NCI-H82 (cell line): Measurements from ENCODE around the gene IQCK.

Experiments
- DNase-seq: peaks from one replicate; lab custom pipeline; 2025; lab: John Stamatoyannopoulos, UW

The IQCK gene

DNA sequence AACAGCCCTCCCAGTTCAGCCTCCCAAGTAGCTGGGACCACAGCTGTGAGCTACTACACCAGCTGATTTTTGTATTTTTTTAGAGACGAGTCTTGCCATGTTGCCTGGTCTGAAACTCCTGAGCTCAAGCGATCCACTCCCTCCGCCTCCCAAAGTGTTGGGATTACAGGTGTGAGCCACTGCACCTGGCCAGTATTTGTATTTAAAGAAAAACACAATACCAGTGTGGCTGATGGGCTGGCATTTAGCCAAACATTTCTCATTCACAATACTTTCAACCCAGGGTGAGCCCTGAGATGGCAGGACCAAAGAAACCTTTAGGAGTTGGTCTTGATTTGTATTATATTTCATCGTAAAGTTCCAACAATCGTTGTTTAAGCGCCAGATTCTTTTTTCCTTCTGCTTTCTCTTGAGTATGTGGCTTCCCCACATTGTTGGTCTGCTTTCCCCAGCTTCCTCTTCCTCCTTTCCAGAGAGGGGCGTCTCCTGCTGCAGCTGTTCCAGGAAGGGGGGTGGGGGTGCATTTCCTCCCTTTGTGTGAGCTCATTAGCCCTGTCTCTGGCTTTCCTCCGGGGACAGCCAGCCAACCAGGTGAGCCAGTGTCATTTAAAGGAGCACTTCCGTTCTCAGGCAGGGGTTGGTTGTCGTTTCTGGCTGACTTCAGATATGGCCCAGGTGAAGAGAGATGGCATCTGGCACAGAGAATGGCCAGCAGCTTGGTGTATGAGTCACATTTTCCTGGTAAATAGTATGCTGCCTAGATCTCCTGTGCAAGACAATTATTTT lies 86.7 kb downstream of the IQCK start:
- DNase-seq = peak; percentile 60

DNA sequence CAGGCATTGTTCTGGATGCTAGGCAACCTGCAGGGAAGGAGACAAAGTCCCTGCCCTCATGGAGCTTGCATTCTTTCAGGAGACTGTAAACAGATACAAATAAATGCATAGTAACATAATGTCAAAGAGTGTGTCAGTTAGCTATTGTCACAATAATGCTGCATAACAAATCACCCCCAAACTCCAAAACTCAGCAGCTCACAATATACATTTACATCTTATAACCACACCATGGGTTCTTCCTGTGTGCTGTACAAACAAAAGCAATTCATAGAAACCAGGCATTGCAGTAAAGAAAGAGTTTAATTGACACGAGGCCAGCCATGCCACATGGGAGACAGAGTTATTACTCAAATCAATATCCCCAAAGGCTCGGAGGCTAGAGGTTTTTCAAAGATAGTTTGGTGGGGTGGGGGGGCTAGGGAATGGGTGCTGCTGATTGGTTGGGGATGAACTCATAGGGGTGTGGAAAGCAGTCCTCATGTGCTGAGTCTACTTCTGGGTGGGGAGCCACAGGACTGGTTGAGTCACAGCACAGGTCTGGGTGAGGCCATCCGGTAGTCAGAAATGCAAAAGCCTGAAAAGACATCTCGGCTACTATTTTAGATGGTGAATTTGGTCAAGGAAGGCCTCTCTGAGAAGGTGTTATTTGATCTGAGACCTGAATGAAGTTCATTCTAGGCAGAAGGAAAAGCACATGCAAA lies 87.5 kb downstream of the IQCK start:
- DNase-seq = no peak

DNA sequence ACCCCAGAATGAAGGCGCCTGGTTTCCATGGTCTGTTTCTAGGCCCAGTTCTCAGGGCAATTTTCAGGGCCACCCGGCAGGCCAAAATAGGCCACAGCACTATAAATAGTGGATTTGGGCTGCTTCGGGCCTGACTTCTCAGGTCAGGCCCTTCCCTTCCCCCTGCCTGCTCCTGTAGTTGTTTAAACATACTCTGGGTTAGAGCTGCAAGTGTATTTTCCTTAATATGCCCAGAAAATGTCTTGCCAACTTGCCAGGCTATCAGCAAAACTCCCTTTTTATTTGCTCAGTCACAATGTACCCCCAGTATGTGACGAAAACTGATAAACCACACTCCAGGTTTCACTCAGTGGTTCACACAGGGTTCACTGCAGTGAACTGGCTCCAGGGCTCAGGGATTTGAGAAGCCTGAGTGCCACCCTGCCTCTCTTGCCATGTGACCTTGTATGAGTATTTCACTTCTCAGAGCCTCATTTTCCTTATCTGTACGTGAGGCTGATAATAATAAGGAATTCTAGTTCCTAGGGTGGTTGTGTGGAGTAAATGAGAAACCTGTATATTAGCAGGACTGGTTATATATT lies 90.1 kb downstream of the IQCK start:
- no peak for DNase-seq

DNA sequence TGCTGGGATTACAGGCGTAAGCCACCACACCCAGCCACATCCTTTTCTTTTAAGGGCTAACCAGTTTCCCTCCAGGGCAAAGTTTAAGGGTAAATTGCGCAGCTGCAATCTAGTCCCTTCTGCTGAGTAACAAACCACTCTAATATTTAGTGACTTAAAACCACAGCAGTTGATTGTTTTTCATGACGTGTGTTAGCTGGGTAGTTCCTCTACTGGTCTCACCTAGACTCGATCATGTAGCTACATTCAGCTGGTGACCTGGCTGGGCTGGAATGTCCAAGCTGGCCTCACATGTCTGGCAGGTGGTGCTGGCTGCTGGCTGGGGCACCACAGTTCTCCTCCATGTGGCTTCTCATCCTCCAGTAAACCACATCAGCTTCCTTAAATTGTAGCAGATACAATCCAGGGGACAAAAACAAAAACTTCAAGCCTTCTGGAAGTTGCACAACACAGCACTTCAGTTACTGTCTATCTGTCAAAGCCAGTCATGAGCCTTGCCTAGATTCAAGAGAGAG lies 91.1 kb downstream of the IQCK start:
- DNase-seq = no peak

DNA sequence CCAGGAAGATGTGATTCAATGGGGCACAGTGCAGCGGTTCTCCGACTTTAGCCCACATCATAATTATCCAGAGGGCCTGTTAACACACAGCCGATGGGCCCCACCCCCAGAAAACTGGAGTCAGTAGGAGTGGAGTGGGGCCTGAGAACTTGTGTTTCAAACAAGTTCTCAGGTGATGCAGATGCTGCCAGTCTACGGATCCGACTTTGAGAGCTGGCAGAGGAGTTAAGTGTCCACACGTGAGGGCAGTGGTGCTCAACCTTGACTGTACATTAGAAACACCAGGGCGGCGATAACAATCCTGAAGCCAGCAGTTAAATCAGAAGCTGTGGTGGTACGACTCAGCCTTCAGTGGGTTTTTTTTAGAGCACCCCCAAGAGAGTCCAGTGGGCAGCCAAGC lies 91.6 kb downstream of the IQCK start:
- DNase-seq = no peak

DNA sequence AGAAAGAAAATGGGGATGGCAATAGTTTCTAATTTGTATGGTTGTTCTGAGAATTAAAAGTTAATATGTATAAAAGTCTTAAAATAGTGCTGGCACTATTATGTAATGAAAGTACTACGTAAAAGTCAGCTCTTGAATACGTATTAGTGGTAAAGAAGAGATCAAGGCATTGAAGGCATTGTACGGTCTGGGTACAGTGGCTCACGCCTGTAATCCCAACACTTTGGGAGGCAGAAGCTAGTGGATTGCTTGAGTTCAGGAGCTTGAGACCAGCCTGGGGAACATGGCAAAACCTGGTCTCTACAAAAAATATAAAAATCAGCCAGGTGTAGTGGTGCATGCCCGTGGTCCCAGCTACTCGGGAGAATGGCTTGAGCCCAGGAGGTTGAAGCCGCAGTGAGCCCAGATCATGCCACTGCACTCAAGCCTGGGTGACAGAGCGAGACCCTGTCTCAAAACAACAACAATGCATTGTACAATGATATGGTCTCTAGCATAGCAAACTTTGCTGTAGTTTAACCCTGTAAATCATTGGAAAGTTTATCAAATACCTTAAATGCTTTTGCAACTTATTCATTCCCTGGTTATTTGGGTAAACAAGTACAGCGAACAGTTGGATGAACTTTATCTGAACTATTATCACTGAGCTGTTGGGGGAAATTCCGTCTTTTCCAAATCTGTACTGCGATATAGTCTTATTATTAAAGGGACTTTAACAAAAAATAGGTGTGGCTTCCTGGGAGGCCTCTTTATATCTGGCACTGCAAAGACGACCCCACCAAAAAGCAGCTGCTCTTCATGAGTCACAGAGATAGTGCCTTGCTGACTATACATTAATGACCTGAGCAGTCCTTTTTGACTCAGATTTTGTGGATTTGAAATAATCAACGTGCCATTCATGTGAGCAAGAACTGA lies 93.0 kb downstream of the IQCK start:
- no peak for DNase-seq

DNA sequence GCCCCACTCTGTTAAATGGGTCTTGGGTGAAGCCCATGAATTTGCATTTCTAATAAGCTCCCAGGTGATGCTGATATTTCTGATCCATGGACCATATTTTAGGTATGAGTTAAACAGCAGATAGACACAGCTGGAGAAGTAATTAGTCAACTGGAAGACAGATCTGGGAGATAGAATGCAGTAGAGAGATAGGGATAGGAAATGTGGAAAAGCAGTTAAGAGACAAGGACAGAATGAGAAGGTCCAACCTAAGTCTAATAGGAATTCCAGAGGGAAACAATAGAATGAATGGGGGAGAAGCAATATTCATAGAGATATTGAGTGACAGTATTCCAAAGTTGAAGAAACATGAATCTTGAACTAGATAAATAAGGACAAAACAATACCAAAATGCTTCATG lies 94.9 kb downstream of the IQCK start:
- DNase-seq = no peak

DNA sequence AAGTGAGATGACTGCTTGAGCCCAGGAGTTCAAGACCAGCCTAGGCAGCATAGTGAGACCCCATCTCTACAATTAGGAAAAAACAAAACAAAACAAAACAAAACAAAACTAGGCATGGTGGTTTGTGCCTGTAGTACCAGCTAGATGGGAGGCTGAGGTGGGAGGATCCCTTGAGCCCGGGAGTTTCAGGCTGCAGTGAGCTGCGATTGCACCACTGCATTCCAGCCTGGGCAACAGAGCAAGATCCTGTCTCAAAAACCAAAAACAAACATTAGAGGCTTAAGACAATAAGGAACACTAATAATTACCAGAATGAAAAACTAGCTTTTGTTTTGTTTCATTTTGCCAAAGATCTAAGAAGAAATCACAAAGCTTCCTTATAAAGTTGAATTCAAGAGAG lies 97.3 kb downstream of the IQCK start:
- DNase-seq = no peak

DNA sequence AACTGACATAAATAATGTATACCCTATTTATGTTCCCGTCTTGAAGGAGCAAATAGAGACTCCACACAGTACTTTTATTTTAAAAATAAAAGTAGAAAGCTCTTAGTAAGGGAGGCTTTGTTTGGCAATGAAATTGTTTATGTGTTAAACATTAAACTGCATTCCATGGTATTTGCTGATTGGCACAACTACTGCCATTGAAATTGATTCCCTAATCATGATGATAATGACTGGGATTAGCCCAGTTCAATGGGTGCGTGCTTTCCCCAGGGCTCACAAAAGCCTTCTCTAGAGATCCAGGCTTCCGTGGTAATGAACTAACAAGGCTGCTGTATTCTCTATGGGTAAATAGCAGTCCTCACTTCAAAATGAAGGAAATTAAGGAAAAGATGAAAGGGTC lies 99.1 kb downstream of the IQCK start:
- DNase-seq = no peak

DNA sequence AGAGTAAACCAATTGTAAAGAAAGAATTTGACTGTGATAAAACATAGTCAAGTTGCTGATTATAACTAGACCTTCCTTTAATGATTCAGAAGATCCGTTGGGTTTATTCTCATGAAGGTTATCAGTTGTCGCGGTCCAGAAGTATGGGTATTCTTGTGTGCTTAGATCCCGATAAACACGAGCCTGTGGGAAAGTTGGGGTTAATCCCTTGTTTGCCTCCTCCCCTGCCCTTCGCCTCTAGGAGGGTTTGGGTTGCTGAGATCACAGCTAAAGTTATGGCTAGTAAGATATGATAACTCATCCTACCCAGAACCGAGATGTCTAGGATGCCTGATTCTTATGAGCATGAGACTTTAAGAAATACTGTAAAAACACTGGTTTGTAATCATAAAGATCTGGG lies 99.8 kb downstream of the IQCK start:
- no peak for DNase-seq

DNA sequence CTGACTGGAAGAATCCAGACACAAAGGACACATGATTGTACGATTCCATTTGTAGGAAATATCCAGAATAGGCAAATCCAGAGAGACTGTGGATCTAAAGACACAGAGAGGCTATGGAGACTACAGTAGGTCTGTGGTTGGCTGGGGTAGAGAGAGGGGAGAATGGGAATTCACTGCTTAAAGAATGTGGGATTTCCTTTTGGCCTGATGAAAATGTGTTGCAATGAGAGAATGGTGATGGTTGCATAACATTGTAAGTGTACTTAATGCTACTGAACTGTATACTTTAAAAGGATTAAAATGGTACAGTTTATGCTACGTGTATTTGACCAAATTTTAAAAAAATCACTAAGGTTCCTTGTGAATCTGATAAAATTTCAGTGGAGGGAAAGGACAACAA lies 104.5 kb downstream of the IQCK start:
- DNase-seq = no peak

DNA sequence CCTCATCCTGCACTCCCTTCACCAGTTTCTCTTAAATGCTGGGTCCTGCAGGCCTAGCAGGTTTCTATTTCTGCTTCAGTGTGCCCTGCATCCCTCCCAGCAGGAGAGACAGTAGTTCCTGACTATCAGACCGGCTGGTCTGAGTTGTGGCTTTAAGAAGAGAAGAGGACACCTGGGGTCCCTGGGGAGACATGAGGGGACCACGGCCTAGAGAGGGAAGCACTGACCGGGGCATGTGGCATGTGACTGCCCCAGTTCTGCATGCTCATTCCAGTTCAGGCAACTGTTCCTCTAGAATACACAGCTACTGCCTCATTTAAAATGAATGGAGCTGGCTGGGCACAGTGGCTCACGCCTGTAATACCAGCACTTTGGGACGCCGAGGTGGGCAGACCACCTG lies 105.3 kb downstream of the IQCK start:
- DNase-seq = no peak

DNA sequence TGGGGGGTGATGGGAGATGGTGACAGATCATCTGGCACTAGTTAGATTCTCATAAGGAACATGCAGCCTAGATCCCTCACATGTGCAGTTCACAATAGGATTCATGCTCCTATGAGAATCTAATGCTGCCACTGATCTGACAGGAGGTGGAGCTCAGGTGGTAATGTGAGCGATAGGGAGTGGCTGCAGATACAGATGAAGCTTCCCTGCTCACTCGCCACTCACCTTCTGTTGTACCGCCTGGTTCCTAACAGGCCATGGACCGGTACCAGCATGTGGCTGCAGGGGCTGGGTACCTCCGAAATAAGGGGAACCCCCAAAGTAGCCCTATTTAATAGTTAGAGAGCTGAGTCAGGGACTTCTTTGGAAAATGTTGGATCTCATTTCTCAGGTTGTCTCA lies 106.1 kb downstream of the IQCK start:
- no peak for DNase-seq

DNA sequence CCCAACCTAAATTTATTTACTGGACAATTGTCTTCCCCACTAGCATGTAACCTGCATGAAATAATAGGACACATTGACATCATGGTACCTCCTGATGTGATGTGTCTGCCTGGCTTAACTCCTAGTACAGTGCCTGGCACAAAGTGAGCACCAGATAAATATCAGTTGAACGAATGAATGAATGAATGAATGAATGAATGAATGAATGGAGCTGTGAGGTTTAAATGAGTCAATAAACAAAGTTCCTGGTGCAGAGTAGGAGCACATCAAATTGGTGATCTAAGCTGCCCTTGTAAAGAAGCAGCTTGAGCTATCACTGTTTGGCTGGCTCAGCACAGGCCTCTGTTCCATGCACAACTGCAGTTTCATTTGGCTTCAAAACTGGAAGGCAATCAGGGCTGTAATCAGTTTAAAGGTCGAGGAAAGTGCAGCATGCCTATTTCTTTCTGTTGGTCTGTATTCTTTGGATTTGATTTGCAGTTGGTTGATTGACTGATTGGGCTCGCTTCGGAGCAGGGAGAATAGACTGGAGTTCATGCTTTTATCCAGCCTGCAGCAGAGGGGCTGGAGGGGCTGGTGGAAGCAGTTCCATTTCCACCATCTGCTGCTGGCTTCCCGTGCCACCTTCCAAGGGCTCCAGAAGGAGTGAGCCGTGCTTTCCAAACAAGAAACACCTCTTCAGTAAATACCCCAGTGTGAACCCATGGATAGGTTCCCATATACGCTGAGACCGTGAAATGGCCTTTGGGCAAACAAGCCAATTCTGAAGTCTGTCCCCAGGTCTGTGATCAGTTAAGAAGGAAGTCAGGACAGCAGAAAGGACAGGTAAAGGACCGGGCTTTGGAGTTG lies 112.0 kb downstream of the IQCK start:
- DNase-seq = no peak

DNA sequence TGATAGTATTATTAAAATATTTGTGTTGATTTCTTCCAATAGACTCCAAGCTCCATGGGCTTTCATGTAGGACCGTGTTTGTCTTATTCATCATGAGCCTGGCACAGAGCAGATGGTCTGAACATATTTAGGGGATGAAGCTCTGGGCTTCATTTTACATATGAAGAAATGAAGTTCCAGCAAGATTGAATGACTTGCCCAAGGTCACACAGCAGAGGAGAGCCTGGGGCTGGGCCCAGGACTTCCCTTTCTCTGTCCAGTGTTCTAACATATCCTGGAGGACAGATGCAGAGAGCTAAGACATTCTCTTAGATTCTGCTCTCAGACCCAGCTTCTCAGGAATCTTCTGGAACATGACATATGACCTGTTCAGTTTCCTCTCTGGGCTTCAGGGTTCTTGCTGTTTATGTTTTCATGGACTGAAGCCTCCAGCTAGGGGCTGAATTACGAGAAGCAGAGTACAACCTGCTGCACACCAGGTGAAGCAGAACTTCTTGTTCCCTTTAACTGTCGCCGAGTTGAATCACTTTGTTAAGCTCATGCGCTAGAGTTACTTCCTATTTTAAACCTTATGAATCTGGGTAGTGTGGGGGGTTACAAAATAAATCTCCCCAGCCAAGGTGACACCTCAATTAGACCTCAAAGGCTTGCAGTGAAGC lies 113.0 kb downstream of the IQCK start:
- DNase-seq = no peak

DNA sequence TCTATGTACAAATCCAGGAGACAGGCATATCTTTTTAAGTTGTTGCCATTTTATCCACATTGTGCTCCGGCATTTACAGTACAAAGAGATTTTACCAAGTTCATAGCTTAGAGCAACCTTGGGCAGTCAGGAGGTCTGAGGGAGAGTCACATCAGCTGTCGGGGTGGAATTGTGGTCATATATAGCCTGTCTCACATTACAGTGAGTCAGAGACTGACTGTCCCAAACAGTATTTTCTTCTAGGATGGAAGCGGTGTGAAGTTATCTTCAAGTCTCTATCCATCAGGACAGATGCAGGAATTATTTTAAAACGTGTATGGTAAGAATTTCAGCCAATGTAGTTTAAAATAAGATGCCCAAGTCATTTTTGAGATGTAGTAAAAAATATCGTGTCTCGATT lies 113.6 kb downstream of the IQCK start:
- DNase-seq = no peak

DNA sequence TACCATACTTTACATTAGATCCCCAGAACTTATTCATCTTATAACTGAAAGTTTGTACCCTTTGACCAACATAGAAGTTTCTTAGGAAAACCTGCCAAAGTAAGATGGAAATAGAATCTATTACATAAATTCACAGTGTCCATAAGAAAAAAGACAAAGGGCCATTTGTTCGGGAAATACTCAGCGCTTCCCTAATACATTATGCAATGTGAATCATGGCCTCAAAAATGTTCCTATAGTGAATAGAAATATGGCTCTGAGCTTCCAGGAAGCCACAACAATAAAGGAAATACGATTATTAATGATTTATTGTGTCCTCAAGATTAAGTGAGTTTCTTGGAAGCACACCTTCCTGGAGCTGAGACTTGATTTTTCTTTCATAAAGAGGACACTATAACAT lies 115.1 kb downstream of the IQCK start:
- DNase-seq = no peak

DNA sequence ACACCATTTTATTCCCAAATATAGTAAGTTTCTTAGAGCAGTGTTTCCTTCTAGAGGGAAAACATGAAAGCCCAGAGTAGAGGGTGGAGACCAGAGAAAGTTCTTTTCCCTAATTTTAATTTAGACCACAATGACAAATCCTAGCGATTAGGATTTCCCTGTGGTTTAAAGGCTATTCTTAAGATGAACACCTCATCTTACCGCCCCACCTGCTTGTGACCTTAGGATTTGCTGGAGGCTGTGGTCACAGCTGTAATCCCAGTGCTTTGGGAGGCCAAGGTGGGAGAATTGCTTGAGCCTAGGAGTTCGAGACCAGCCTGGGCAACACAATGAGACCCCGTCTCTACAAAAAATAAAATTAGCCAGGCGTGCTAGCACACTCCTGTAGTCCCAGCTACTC lies 115.5 kb downstream of the IQCK start:
- DNase-seq = peak; percentile 8

DNA sequence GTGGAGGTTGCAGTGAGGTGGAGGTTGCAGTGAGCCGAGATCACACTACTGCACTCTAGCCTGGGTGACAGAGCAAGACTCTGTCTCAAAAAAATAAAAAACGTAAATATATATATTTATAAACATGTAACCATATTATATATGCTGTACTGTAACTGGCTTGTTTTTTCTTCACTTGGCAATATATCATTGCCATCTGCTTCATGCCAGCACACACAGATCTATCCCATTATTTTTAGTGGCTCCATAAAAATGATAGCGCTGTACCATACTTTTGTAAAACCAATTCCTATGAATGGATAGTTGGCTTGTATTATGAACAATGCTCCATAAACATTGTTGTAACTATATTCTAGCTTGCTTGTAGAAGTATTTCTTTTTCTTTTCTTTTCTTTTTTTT lies 117.1 kb downstream of the IQCK start:
- DNase-seq = no peak

DNA sequence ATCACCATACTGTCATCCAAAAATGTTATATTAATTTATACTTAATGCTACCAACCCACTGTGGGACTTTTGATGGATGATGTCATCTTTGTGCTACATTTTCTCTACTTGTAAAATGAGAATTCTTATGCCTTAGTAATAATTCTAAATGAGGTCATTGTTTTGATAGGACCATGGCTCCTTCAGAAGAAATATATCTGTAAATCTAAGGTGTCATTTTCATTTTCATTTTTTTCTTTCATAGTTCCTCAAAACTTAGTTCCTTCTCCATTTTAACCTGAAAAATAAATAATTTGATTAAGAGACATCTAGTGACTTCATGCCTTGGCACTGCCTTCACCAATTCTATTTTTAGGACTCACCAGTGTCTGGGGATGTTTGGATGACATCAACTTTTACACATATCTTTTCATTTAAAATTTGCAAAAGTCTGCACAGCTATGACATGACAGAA lies 117.9 kb downstream of the IQCK start:
- no peak for DNase-seq
